B cell (primary cell): ENCODE data around the gene MAML2. TPM values are rescaled to one million over a fixed set of nuclear protein-coding genes. Genes with fewer than 3 reads are reported as not detected.

ENCODE experiments used
- ATAC-seq: fragments of 200-7000 bp; cut with Tn5 transposase; one replicate; pipeline ENCODE4 v1.10.0; 2021; ENCODE audit warnings: low read depth, mild to moderate bottlenecking, moderate number of reproducible peaks, moderate library complexity
- CTCF ChIA-PET: fragments of 350-600 bp; sonication (Branson Sonifier 250); formaldehyde crosslinking; loops from one replicate; lab custom pipeline; 2021; ENCODE audit warnings: antibody characterized with exemption, inconsistent platforms; lab: Charles Lee
- POLR2A ChIA-PET: fragments of 350-600 bp; sonication (Branson Sonifier 250); formaldehyde crosslinking; loops from one replicate; lab custom pipeline; 2021; ENCODE audit warnings: antibody characterized with exemption; lab: Charles Lee
- DNase-seq: peaks from one replicate; pipeline ENCODE4 v3.0.0; 2013
- H2AFZ ChIP-seq: 2 replicates; pipeline ENCODE4 v1.6.1; 2012; ENCODE audit warnings: mild to moderate bottlenecking, low read depth, low read length; ENCODE audit not compliant: insufficient read depth, poor library complexity, severe bottlenecking
- H3K27ac ChIP-seq, 2 donors: 1 replicate in 1 of 2; 2 replicates in 1 of 2; pipeline ENCODE4 v1.5.1; 2012 to 2013; ENCODE audit warnings: low read length in 2 of 2, mild to moderate bottlenecking in 2 of 2, moderate library complexity in 1 of 2
- H3K27me3 ChIP-seq, 4 experiments: fragments of 200-600 bp in 1 of 4; sonication (generic) in 1 of 4; replicated peaks in 1 of 4; 1 replicate in 2 of 4; 2 replicates in 2 of 4; pipeline versions ENCODE4 v1.6.1 to v1.7.0; 2013 to 2016; ENCODE audit warnings: low read length in 3 of 4, mild to moderate bottlenecking in 2 of 4, mixed read lengths in 1 of 4, moderate library complexity in 1 of 4; ENCODE audit not compliant: insufficient read depth in 4 of 4, control insufficient read depth in 3 of 4; ENCODE audit errors: control extremely low read depth in 1 of 4
- H3K36me3 ChIP-seq, 2 experiments: replicated peaks in 1 of 2; 1 replicate in 1 of 2; 2 replicates in 1 of 2; pipeline versions ENCODE4 v1.6.1 to v1.7.1; 2013; ENCODE audit warnings: low read length in 1 of 2; ENCODE audit not compliant: insufficient read depth in 2 of 2, control insufficient read depth in 1 of 2; ENCODE audit errors: control extremely low read depth in 1 of 2, extremely low read depth in 1 of 2
- H3K4me1 ChIP-seq, 2 donors: fragments of 200-600 bp in 1 of 2; sonication (generic) in 1 of 2; 1 replicate in 1 of 2; 2 replicates in 1 of 2; pipeline versions ENCODE4 v1.5.1 to v1.6.1; 2013 to 2017; ENCODE audit warnings: low read length in 2 of 2; ENCODE audit not compliant: control insufficient read depth in 2 of 2, insufficient read depth in 2 of 2
- H3K4me2 ChIP-seq: replicated peaks from 2 replicates; pipeline ENCODE3; 2012; ENCODE audit warnings: mild to moderate bottlenecking, low read depth, low read length; ENCODE audit not compliant: poor library complexity, severe bottlenecking
- H3K4me3 ChIP-seq, 5 experiments: fragments of 200-600 bp in 1 of 5; sonication (generic) in 1 of 5; 1 replicate in 3 of 5; 2 replicates in 2 of 5; pipeline versions ENCODE4 v1.5.1 to v1.7.0; 2011 to 2016; ENCODE audit warnings: low read length in 4 of 5, mild to moderate bottlenecking in 4 of 5, low read depth in 2 of 5, control low read depth in 1 of 5, moderate library complexity in 1 of 5; ENCODE audit not compliant: insufficient read depth in 1 of 5; ENCODE audit errors: control extremely low read depth in 1 of 5, extremely low read depth in 1 of 5
- H3K79me2 ChIP-seq: fragments of 200-600 bp; sonication (generic); one replicate; pipeline ENCODE4 v1.6.0; 2016; ENCODE audit warnings: low read length; ENCODE audit not compliant: control insufficient read depth, insufficient read depth
- H3K9ac ChIP-seq: fragments of 200-600 bp; sonication (generic); 2 replicates; pipeline ENCODE4 v1.6.1; 2017; ENCODE audit warnings: mild to moderate bottlenecking, low read length, moderate library complexity
- H3K9me3 ChIP-seq, 3 donors: one replicate each; pipeline versions ENCODE4 v1.6.1 to v1.7.1; 2013; ENCODE audit warnings: low read length in 2 of 3; ENCODE audit not compliant: control insufficient read depth in 2 of 3, insufficient read depth in 1 of 3; ENCODE audit errors: control extremely low read depth in 1 of 3
- H4K20me1 ChIP-seq: 2 replicates; pipeline ENCODE4 v1.6.0; 2012; ENCODE audit warnings: mild to moderate bottlenecking, low read length; ENCODE audit not compliant: insufficient read depth, control insufficient read depth, poor library complexity, severe bottlenecking
- H3K27ac Mint-ChIP-seq: one replicate; pipeline ENCODE4 v1.8.0; 2021; ENCODE audit warnings: mixed read lengths
- H3K27me3 Mint-ChIP-seq: one replicate; pipeline ENCODE4 v1.8.0; 2021; ENCODE audit warnings: mixed read lengths
- H3K4me1 Mint-ChIP-seq: one replicate; pipeline ENCODE4 v1.8.0; 2021; ENCODE audit warnings: mixed read lengths
- H3K4me3 Mint-ChIP-seq: one replicate; pipeline ENCODE4 v1.8.0; 2021; ENCODE audit warnings: mixed read lengths
- H3K9me3 Mint-ChIP-seq: one replicate; pipeline ENCODE4 v1.8.0; 2022; ENCODE audit warnings: mixed read lengths; ENCODE audit not compliant: insufficient read depth
- EZH2 ChIP-seq: IDR thresholded peaks from 2 replicates; pipeline ENCODE4 v1.6.1; 2012; ENCODE audit warnings: borderline replicate concordance, low read depth, mild to moderate bottlenecking, moderate library complexity, low read length; ENCODE audit not compliant: insufficient read depth, poor library complexity, severe bottlenecking
- WGBS: methylation state at CpG from one replicate; pipeline ENCODE4 v1.1.5; 2013; ENCODE audit warnings: missing lambda C conversion rate; ENCODE audit not compliant: insufficient coverage; 5-methylcytosine and 5-hydroxymethylcytosine counted together
- intact Hi-C: fragments of 100-400 bp; cut with micrococcal nuclease; formaldehyde crosslinking; loops from one replicate; pipeline ENCODE4 v1.10.0; 2022
- polyA plus RNA-seq: library from polyadenylated mRNA; depleted of rRNA; stranded (reverse); fragments of >200 nt; gene quantifications from 2 replicates; pipeline ENCODE4 v1.2.3, GENCODE V29; 2012
- total RNA-seq, 2 donors: library from RNA; stranded (reverse); fragments of 120-200 nt in 1 of 2; gene quantifications; 1 replicate in 1 of 2; 2 replicates in 1 of 2; pipeline versions ENCODE4 v1.2.3 to v1.2.4, GENCODE V29; 2013 to 2022
- TF ChIP-seq, protein P1 (sequence below): fragments of 200-600 bp; IDR thresholded peaks from one replicate; pipeline ENCODE4 v1.8.0; 2022; ENCODE audit warnings: antibody characterized with exemption, mild to moderate bottlenecking

MAML2 gene
- total and polyA plus RNA-seq, 2 donors (not counting 1 experiment from before 2014, with no cell fraction given), result 10.7 to 26.4 TPM

DNA sequence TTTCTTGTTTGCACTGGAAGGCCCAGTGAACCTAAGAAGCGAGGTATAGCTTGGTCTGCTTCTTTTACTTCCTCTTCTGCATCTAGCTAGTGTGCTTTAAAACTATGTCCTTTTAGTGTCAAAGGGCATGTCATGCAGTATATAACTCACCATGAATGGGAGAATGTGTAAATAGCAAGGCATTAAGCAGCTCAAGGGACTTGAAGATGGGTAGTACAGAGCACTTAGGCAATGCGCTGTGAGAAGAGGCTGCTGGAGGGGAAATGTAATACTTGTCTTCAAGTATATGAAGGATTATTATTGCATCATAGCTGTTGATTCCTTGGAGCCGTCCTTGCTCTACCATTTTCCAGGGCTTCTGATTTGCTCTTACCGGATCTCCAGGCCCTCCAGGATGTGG is 7.6 kb downstream of the MAML2 start:
- Histone ChIP-seq H3K27me3 (no peaks in the 10 kb centered on the region), H3K9me3 (no peaks in the 10 kb centered on the region), H3K4me1 (peaks cover 52 to 61% of the 10 kb centered on the region in 2 donors), H3K79me2 (peaks cover 96% of the 10 kb centered on the region), H3K4me3 (no peak overlapping the region), H2AFZ (no peak overlapping the region), H3K9ac (no peak overlapping the region), H3K4me2 (peak overlapping the region; percentile 9), H3K27ac (no peak overlapping the region), H3K36me3 (peaks cover 3 to 5% of the 10 kb centered on the region in 2 experiments), H4K20me1 (peaks cover 19% of the 10 kb centered on the region)
- no peak overlapping the region for H3K4me3 Mint-ChIP-seq
- intact Hi-C loops, result loop anchor here (5.0 kb wide), 1 partner anchor 43 kb away; no protein-coding TSS in a partner anchor
- H3K4me1 Mint-ChIP-seq, result peaks cover 72% of the 10 kb centered on the region
- no peaks in the 10 kb centered on the region for H3K9me3 Mint-ChIP-seq
- ATAC-seq (no peak), DNase-seq (peak; percentile 21)
- CTCF ChIA-PET, result interaction anchor here (0.9 to 12.0 kb wide), 8 partner anchors 8 to 500 kb away, joined by 3 to 290 read pairs (median 4); partner anchors contain the start of gene MAML2
- POLR2A ChIA-PET, result interaction anchor here (0.6 kb wide), 1 partner anchor 26 kb away, joined by 5 read pairs; no protein-coding TSS in a partner anchor
- WGBS, result 100% methylated on average over 2 of the region's 4 CpGs
- TF ChIP-seq, protein P1, sequence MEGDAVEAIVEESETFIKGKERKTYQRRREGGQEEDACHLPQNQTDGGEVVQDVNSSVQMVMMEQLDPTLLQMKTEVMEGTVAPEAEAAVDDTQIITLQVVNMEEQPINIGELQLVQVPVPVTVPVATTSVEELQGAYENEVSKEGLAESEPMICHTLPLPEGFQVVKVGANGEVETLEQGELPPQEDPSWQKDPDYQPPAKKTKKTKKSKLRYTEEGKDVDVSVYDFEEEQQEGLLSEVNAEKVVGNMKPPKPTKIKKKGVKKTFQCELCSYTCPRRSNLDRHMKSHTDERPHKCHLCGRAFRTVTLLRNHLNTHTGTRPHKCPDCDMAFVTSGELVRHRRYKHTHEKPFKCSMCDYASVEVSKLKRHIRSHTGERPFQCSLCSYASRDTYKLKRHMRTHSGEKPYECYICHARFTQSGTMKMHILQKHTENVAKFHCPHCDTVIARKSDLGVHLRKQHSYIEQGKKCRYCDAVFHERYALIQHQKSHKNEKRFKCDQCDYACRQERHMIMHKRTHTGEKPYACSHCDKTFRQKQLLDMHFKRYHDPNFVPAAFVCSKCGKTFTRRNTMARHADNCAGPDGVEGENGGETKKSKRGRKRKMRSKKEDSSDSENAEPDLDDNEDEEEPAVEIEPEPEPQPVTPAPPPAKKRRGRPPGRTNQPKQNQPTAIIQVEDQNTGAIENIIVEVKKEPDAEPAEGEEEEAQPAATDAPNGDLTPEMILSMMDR, result no peak
- no peak for TF ChIP-seq EZH2
- H3K27ac Mint-ChIP-seq, result no peak overlapping the region
- no peaks in the 10 kb centered on the region for H3K27me3 Mint-ChIP-seq

DNA sequence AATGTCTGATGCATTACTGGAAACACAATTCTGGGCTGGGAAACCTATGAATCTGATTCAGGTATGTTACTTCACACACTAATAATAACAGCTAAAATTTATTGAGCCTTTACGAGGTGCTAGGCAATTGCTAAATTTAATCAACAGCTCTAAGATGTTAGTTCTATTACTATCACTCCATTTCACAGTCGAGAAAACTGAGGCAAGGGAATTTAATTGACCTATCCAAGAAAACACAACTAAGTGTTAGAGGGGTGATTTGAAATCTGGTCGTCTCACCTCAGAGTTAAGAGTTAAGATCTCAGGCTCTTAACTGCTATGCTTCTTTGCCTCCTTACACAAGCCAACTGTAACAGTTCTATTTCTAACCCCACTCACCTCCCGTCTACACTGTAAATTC is 8.8 kb downstream of the MAML2 start:
- Mint-ChIP-seq H3K4me1 (peaks cover 68% of the 10 kb centered on the region), H3K27me3 (no peaks in the 10 kb centered on the region), H3K27ac (no peak overlapping the region), H3K9me3 (no peaks in the 10 kb centered on the region), H3K4me3 (no peak overlapping the region)
- ChIA-PET CTCF (interaction anchor here (1.0 to 12.0 kb wide), 3 partner anchors 9 to 276 kb away, joined by 3 to 290 read pairs (median 15); partner anchors contain the start of gene MAML2), POLR2A (no interaction called here)
- intact Hi-C loops, result no loop called here
- Histone ChIP-seq H3K4me2 (no peak overlapping the region), H3K9ac (no peak overlapping the region), H2AFZ (no peak overlapping the region), H3K36me3 (peaks cover 6 to 8% of the 10 kb centered on the region in 2 experiments), H3K9me3 (no peaks in the 10 kb centered on the region), H4K20me1 (peaks cover 19% of the 10 kb centered on the region), H3K4me3 (no peak overlapping the region), H3K27me3 (no peaks in the 10 kb centered on the region), H3K27ac (no peak overlapping the region), H3K4me1 (peaks cover 40 to 49% of the 10 kb centered on the region in 2 donors), H3K79me2 (peaks cover 98% of the 10 kb centered on the region)
- no CpG with 5 or more reads among the region's 4 CpGs for WGBS
- DNase-seq (no peak), ATAC-seq (no peak)
- TF ChIP-seq, protein P1, result no peak
- TF ChIP-seq EZH2, result no peak
